Gastrocnemius medialis (tissue), 4 donors: ENCODE measurements around the gene CHL1. TPM values are rescaled to one million over a fixed set of nuclear protein-coding genes. Genes with fewer than 3 reads are reported as not detected.
A peak's percentile ranks its signal among the peaks of the same experiment; 100 is the strongest.

Experiments used
- ATAC-seq, 2 donors: fragments of 150-250 bp; one replicate each; pipeline ENCODE4 v1.9.1; 2016
- DNase-seq, 2 donors: peaks; one replicate each; pipeline ENCODE4 v3.0.0-alpha.2; 2019
- H3K27ac ChIP-seq, 4 donors: fragments of 200-600 bp; sonication (generic); 1 replicate in 1 of 4; 2 replicates in 3 of 4; pipeline ENCODE4 v1.5.1; 2016 to 2018; ENCODE audit warnings: mild to moderate bottlenecking in 2 of 4, moderate library complexity in 1 of 4
- H3K27me3 ChIP-seq, 3 donors: fragments of 200-600 bp; sonication (generic) in 2 of 3; 1 replicate in 1 of 3; 2 replicates in 2 of 3; pipeline versions ENCODE4 v1.5.1 to v1.6.0; 2016 to 2019; ENCODE audit warnings: mild to moderate bottlenecking in 1 of 3, moderate library complexity in 1 of 3
- H3K36me3 ChIP-seq, 2 donors: fragments of 200-600 bp; sonication (generic) in 1 of 2; one replicate each; pipeline ENCODE4 v1.5.1; 2017 to 2018
- H3K4me1 ChIP-seq, 2 donors: fragments of 200-600 bp; sonication (generic) in 1 of 2; one replicate each; pipeline ENCODE4 v1.5.1; 2016 to 2017; ENCODE audit warnings: mild to moderate bottlenecking in 2 of 2
- H3K4me3 ChIP-seq, 4 donors: fragments of 200-600 bp; sonication (generic) in 3 of 4; 1 replicate in 1 of 4; 2 replicates in 3 of 4; pipeline ENCODE4 v1.5.1; 2016 to 2019; ENCODE audit warnings: mild to moderate bottlenecking in 2 of 4
- H3K9me3 ChIP-seq, 3 donors: fragments of 200-600 bp; sonication (generic) in 2 of 3; 1 replicate in 1 of 3; 2 replicates in 2 of 3; pipeline ENCODE4 v1.5.1; 2016 to 2019
- CTCF ChIP-seq, 5 experiments: fragments of 450-650 bp in 3 of 5; fragments of 200-600 bp in 2 of 5; sonication (generic) in 2 of 5; IDR thresholded peaks in 4 of 5; conservative IDR thresholded peaks in 1 of 5; 1 replicate in 4 of 5; 2 replicates in 1 of 5; pipeline ENCODE4 v1.5.1; 2016 to 2019; ENCODE audit warnings: antibody characterized with exemption in 5 of 5, mild to moderate bottlenecking in 3 of 5, moderate library complexity in 3 of 5
- POLR2A ChIP-seq, 2 donors: fragments of 450-650 bp; IDR thresholded peaks; one replicate each; pipeline ENCODE4 v1.6.1; 2017; ENCODE audit warnings: antibody characterized with exemption in 2 of 2, mild to moderate bottlenecking in 2 of 2, moderate library complexity in 2 of 2
- in situ Hi-C, 4 donors: fragments of 200-750 bp; cut with MboI; loops; one replicate each; pipeline versions ENCODE4 v1.15.0 to v1.8.0; 2017; ENCODE audit warnings: low sequenced_read_pairs in 4 of 4
- intact Hi-C: fragments of 100-400 bp; cut with DNase I; formaldehyde crosslinking; loops from one replicate; pipeline ENCODE4 v1.15.1; 2023; ENCODE audit warnings: low total_unique reads
- total RNA-seq, 4 donors: library from RNA; depleted of rRNA; stranded (reverse); fragments of >200 nt; gene quantifications; one replicate each; pipeline versions ENCODE4 v1.1.0 to v1.2.3, GENCODE V29; 2016

Gene CHL1
- total RNA-seq, 4 donors from 2014 or later: 0.36 to 2.9 (median 1.8) TPM

GRCh38 chr3:267101-267500 is 70.5 kb downstream of the CHL1 start:
- Histone ChIP-seq H3K36me3 (no peaks in the 10 kb centered on the region), H3K4me3 (no peak overlapping the region), H3K9me3 (no peaks in the 10 kb centered on the region), H3K4me1 (no peaks in the 10 kb centered on the region), H3K27ac (no peak overlapping the region), H3K27me3 (no peaks in the 10 kb centered on the region)
- ATAC-seq: no peak
- in situ Hi-C loops (no loop called here), intact Hi-C loops (no loop called here)
- no peak for DNase-seq
- TF ChIP-seq CTCF (IDR thresholded peaks at IDR 0.05 in 4 of 5, conservative IDR thresholded peaks at IDR 0.05 in 1 of 5) (no peak), POLR2A (IDR thresholded peaks at IDR 0.05) (no peak)

GRCh38 chr3:270688-271087 is 74.1 kb downstream of the CHL1 start:
- Histone ChIP-seq H3K27me3 (no peaks in the 10 kb centered on the region), H3K36me3 (no peaks in the 10 kb centered on the region), H3K4me3 (no peak overlapping the region), H3K4me1 (no peaks in the 10 kb centered on the region), H3K27ac (no peak overlapping the region), H3K9me3 (no peaks in the 10 kb centered on the region)
- DNase-seq: no peak
- in situ Hi-C loops (no loop called here), intact Hi-C loops (no loop called here)
- ATAC-seq: no peak
- TF ChIP-seq CTCF (IDR thresholded peaks at IDR 0.05 in 4 of 5, conservative IDR thresholded peaks at IDR 0.05 in 1 of 5) (no peak), POLR2A (IDR thresholded peaks at IDR 0.05) (no peak)

GRCh38 chr3:274927-275326 is 78.4 kb downstream of the CHL1 start:
- Histone ChIP-seq H3K27me3 (no peaks in the 10 kb centered on the region), H3K4me3 (no peak overlapping the region), H3K36me3 (no peaks in the 10 kb centered on the region), H3K9me3 (no peaks in the 10 kb centered on the region), H3K27ac (no peak overlapping the region), H3K4me1 (peaks cover 19% of the 10 kb centered on the region in 2 donors)
- in situ Hi-C loops (no loop called here), intact Hi-C loops (no loop called here)
- DNase-seq (no peak), ATAC-seq (no peak)
- TF ChIP-seq CTCF (IDR thresholded peaks at IDR 0.05 in 4 of 5, conservative IDR thresholded peaks at IDR 0.05 in 1 of 5) (no peak), POLR2A (IDR thresholded peaks at IDR 0.05) (no peak)

- Histone ChIP-seq H3K36me3 (no peaks in the 10 kb centered on the region), H3K4me3 (no peak overlapping the region), H3K27me3 (no peaks in the 10 kb centered on the region), H3K9me3 (no peaks in the 10 kb centered on the region), H3K4me1 (peaks cover 19% of the 10 kb centered on the region in 2 donors), H3K27ac (peak overlapping the region in 2 of 4 donors; percentile 0 to 11)
- intact Hi-C loops (no loop called here), in situ Hi-C loops (no loop called here)
- no peak for TF ChIP-seq POLR2A (IDR thresholded peaks at IDR 0.05)
- no peak for TF ChIP-seq CTCF (IDR thresholded peaks at IDR 0.05 in 4 of 5, conservative IDR thresholded peaks at IDR 0.05 in 1 of 5)
- ATAC-seq: peak in 1 of 2 donors; percentile 19
- DNase-seq: no peak
These were observed 81.3 kb downstream of the CHL1 start for GRCh38 chr3:277873-278272.
